Forelimb muscle (tissue), 1 donor: ENCODE results near the gene FGF5. TPM values are rescaled to one million over a fixed set of nuclear protein-coding genes. Genes with fewer than 3 reads are reported as not detected.
"Not testable (repeated sequence)": the region's sequence is repeated elsewhere in the genome, so short reads cannot be mapped to it uniquely, and the experiment has no call there.

ENCODE experiments used
- DNase-seq: peaks from one replicate; pipeline ENCODE4 v3.0.0-alpha.2; 2013; ENCODE audit warnings: low read depth
- polyA plus RNA-seq: library from polyadenylated mRNA; unstranded; fragments of 120-200 nt; gene quantifications from one replicate; pipeline ENCODE4 v1.2.1, GENCODE V29; 2013; ENCODE audit not compliant: insufficient read length

The FGF5 gene
- polyA plus RNA-seq, 1 donor, result 0.61 TPM

DNA sequence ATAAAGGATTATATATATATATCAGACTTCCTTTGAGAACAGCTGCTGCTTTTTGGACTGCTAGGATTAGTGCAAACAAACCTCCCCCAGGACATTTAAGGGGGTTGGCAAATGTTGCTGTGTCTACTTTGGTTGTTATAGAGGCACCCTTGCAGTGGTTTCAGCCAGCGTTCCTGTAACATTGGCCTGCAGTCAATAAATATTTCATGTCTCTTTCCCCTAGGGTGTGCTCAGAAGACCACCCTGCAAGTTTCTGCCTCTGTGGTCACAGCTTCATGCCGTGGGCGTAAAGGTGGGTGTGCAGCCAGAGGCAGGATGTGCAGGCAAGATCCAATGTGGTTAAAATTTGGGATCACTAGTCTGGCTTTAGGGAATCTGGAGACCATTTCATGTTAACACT lies 28.9 kb downstream of the FGF5 start:
- DNase-seq, result no peak

DNA sequence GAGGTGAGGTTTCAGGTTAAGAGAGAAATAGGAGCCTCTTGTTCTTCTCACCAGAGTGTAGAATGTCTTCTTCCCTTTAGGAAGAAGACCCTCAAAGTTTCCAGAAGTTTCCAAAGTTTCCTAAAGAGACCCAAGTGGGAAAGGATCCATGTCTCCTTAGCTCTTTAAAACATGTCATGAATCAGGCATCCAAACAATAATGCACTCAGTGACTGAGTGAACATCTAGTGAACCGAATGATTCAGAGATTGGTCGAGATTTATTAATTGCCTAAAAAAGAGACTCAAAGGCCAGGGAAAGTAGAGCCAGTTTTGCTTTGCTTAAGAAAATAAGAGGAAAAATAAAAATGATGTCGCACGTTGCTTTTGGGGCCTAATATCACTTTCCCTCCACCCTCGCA lies 29.4 kb downstream of the FGF5 start:
- no peak for DNase-seq

DNA sequence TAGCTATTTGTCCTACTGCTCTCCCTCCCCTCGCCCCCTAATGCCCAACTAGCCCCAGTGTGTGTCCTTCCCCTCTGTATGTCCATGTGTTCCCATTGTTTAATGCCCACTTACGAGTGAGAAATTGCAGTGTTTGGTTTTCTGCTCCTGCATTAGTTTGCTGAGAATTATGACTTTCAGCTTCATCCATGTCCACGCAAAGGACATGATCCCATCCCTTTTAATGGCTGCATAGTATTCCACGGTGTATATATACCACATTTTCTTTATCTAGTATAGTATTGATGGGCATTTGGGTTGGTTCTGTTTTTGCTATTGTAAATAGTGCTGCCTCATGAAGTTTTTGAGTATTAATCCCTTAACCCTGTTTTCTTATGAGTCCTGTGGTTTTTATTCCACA lies 35.4 kb downstream of the FGF5 start:
- no peak for DNase-seq

DNA sequence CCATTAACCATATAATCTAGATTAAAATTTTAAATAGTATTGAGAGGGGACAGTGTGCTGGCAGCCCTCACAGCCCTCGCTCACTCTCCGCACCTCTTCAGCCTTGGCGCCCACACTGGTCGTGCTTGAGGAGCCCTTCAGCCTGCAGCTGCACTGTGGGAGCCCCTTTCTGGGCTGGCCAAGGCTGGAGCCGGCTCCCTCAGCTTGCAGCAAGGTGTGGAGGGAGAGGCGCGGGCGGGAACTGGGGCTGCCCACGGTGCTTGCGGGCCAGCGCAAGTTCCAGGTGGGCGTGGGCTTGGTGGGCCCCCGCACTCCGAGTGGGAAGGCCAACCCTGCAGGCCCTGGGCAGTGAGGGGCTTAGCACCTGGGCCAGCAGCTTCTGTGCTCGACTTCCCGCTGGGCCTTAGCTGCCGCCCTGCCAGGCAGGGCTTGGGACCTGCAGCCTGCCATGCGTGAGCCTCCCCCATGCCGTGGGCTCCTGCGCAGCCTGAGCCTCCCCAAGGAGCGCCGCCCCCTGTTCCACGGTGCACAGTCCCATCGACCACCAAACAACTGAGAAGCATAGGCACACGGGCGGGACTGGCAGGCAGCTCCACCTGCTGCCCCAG lies 36.3 kb downstream of the FGF5 start:
- no peak for DNase-seq

DNA sequence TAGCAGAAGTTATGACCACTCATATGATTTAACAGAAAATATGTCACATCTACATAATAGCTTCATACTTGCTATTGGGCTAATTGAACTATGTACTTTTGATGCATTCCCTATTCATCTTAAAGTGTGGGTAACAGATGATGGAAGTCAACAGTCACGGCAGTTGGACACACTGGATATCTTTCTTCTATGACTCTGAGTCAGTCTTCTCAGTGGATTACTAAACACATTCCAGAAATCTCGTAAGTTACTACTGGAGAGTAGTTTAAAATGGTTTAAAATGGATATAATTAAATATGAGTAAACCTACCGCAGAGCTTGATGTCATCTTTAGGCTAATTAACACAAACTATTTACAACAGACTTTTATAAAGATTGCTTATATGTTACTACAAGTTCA lies 39.0 kb downstream of the FGF5 start:
- no peak for DNase-seq

DNA sequence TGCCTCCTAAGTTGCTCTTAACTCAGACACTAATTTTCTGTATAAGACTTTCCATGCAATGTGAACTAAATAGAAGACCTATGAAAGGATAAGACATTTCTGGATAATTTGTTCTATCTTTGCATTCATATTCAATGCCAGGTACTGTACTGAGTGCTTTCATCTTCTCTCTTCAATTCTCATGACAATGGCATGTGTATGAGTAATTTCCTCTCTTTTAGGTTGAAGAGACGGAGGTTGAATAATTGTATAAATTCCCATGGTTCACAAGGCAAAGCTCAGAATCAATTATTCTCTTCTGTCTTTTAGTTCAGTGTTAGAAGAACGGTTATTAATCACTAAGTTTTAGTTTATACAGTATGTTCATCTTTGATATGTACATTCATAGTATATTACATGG lies 39.8 kb downstream of the FGF5 start:
- DNase-seq, result no peak

DNA sequence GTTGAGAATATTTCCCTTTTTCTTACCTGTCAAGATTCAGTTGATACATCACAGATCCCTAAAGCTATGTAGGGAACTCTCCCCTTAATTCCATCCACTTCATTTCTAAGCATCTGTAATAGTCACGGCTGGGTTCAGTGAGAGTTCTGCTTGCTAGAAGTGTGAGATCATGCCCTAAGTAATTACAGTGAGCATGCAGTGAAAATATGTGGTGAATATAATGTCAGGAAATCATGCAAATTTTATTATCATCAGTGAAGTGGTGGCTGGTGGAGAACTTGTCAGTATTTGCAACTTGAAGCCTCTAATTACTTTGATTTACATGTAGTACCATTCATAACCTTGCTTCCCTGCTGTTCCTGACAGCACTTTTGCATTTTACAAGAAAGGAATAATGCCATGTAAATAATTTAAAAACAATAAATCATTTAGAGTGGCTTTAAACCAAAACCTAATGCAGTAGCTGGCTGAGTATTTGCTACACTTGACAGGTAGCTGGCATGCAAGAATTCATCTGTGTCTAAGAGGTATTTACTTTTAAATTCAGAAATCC lies 40.8 kb downstream of the FGF5 start:
- no peak for DNase-seq

- no peak for DNase-seq
These were observed 41.5 kb downstream of the FGF5 start for GRCh38 chr4:80307774-80308465.

DNA sequence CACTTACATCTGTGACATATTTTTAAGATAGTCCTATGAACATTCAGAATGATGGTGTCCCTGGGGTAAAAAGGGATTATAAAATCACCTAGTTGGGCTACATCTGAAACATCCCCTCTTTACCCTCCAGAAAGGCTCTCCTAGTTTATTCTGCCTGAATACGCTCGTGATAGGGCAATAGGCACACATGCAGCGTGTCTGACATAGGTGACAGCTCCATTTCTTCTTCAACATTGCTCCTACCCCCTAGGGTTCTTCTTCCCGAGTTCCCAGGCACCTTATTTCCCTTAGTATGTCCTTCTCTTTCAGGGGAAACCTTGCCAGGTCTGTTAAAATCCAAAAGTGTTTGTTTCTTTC lies 42.0 kb downstream of the FGF5 start:
- DNase-seq, result no peak

DNA sequence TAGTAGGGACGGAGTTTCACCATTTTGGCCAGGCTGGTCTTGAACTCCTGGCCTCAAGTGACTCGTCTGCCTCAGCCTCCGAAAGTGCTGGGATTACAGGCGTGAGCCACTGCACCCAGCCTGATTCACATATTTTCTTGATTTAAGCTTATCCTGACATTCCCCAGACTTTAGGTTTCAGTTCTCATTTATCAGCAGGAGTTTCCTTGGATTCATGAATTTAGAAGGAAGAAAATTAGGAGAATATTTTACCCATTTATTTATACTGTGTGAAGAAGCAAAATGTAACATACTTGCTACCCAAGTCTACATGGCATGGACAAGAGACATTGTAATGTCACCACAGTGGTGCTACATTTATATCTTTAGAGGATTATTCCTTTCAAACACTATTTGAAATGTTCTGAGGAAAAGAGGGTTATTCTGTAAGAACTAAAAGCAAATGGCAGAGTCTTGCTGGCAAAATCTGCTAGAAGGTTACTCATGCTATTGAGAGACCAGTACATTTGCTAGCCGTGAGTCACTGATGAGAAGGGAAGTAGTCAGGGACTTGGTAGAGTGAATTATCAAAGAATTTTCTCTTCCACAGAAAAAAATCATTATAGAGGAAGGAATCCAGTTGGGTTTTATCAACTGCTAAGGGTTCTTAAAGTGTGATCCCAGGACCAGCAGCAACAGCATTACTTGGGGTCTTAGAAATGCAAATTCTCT lies 43.0 kb downstream of the FGF5 start:
- no peak for DNase-seq

GRCh38 chr4:80311130-80311529 lies 44.7 kb downstream of the FGF5 start:
- no peak for DNase-seq

GRCh38 chr4:80312124-80312523 lies 45.7 kb downstream of the FGF5 start:
- DNase-seq, result no peak

DNA sequence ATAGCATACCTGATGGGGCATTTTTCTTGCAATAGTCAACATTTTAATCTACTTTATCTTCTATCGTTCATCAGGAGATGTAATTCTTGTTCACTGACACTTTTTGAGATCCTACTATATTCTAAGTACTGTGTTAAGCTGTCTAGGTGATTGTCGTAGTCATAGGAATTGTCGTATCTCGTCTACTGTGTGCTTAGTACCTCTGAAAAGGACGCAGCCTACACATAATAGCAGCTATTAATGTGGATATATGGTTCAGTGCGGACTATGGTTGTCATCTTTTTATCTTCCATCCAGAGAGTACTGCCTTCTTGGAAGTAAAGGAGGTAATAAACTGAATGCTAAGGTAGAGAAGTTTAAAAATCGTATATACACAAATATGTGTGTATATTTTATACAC lies 47.2 kb downstream of the FGF5 start:
- DNase-seq, result no peak

DNA sequence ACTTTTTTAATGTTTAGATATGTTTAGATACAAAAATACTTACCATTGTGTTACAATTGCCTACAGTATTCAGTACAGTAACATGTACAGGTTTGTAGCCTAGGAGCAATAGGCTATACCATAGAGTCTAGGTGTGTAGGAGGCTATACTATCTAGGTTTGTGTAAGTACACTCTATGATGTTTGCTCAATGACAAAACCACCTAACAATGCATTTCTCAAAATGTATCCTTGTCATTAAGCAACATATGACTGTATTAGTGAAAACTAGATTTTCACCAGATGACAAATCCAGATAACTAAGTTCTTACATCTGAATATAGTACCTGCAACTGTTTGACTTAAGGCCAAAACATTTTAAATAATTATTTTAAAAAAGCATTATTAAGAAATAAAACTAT lies 49.4 kb downstream of the FGF5 start:
- DNase-seq, result not testable (repeated sequence)

GRCh38 chr4:80321341-80321740 lies 54.9 kb downstream of the FGF5 start:
- no peak for DNase-seq

GRCh38 chr4:80321776-80322175 lies 55.3 kb downstream of the FGF5 start:
- no peak for DNase-seq

DNA sequence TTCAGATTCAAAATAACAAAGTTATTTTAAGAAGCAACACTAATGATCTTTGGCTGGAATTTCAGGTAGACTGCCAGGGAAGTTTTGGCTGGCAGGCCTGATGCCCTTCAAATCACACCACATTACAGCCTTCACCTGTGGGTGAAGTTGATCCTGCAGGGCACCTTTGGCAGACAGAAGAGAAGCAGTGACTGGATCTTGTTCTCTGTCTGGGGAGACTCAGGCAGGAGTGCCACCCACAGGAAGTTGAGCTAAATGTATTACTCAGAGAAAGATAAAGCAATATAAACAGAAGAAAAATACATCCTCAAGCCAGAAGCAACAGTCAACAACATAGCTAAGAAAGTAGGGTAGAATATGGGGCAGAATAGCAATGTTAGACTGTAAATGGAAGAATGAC lies 56.3 kb downstream of the FGF5 start:
- no peak for DNase-seq

DNA sequence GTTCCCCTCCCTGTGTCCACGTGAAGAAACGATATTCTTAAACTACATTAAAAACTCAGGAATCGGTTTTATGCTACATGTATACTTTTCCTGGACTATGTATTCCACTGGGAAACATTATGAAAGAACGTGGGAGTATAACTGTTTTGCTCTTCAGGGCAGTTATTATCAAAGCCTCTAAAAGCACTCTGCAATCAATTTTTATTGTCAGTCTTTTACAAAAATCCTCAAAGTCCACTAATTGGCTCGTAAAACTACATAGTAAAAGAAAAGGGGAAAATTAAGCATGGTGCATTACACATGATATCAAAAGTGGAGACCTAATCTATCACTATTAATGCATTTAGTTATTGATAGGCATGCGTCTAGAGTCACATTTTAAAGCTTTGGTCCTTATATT lies 57.7 kb downstream of the FGF5 start:
- no peak for DNase-seq

- DNase-seq, result no peak
These were observed 65.2 kb downstream of the FGF5 start for GRCh38 chr4:80331693-80332092.

GRCh38 chr4:80333121-80333520 lies 66.7 kb downstream of the FGF5 start:
- DNase-seq, result no peak

DNA sequence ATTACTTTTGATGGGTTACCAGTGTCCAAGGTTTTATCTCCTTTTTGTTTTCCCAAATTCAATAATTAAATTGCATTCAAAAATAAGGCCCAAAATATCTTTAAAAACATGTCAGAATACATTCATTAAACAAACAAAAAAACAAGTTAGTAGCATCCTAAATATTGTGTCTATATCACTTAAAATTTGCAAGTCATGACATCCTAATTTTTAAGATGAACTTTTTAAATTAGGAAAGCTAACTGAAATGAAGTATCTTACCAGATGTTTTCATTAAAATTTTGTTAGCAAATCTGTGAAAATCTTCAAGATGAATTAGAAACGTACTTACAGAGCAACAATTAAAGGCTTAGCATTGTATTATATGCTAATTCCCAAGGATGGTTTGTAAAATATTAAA lies 68.1 kb downstream of the FGF5 start:
- no peak for DNase-seq

- no peak for DNase-seq
These were observed 68.7 kb downstream of the FGF5 start for GRCh38 chr4:80335226-80335553.
